Upper lobe of right lung (tissue), 1 donor: ENCODE measurements around the gene FLYWCH2. TPM values are rescaled to one million over a fixed set of nuclear protein-coding genes. Genes with fewer than 3 reads are reported as not detected.
"Not testable (repeated sequence)": the region's sequence is repeated elsewhere in the genome, so short reads cannot be mapped to it uniquely, and the experiment has no call there.

ENCODE experiments used
- ATAC-seq: fragments of 200-7000 bp; cut with Tn5 transposase; one replicate; pipeline ENCODE4 v1.9.1; 2020; ENCODE audit warnings: mild to moderate bottlenecking, moderate library complexity
- DNase-seq: peaks from one replicate; pipeline ENCODE4 v3.0.0-alpha.2; 2020
- H3K27ac ChIP-seq: fragments of 200-600 bp; one replicate; pipeline ENCODE4 v1.8.0; 2022
- H3K27me3 ChIP-seq: fragments of 200-600 bp; one replicate; pipeline ENCODE4 v1.8.0; 2022; ENCODE audit warnings: mild to moderate bottlenecking
- H3K36me3 ChIP-seq: fragments of 200-600 bp; one replicate; pipeline ENCODE4 v1.8.0; 2022
- H3K4me1 ChIP-seq: fragments of 200-600 bp; one replicate; pipeline ENCODE4 v1.8.0; 2022
- H3K4me3 ChIP-seq: fragments of 200-600 bp; one replicate; pipeline ENCODE4 v1.8.0; 2022; ENCODE audit warnings: mild to moderate bottlenecking
- H3K9me3 ChIP-seq: fragments of 200-600 bp; one replicate; pipeline ENCODE4 v1.8.0; 2022
- CTCF ChIP-seq: fragments of 200-600 bp; IDR thresholded peaks from one replicate; pipeline ENCODE4 v1.8.0; 2022; ENCODE audit warnings: antibody characterized with exemption
- intact Hi-C: fragments of 100-400 bp; cut with DNase I; formaldehyde crosslinking; loops from one replicate; pipeline ENCODE4 v1.11.0; 2022
- total RNA-seq: library from RNA; stranded (reverse); fragmentation: NEBNext Ultra II Directional; extraction: Animal tissue kit (Norgen Biotek cat#: 25700); gene quantifications from one replicate; pipeline ENCODE4 v1.2.1, GENCODE V29; 2021
- donor health status: DM: no; HTN: yes; CAD: no; lungs with severe emphysema.

Gene FLYWCH2
- total RNA-seq, 1 donor from 2014 or later: 29.0 TPM

GRCh38 chr16:2927010-2927646 is 44.1 kb downstream of the FLYWCH2 start:
- peaks cover 21% of the 10 kb centered on the region for H3K36me3 ChIP-seq
- peak; percentile 97 for ATAC-seq
- no peaks in the 10 kb centered on the region for H3K27me3 ChIP-seq
- no peak overlapping the region for H3K4me3 ChIP-seq
- H3K27ac ChIP-seq: no peak overlapping the region
- peaks cover 7% of the 10 kb centered on the region for H3K4me1 ChIP-seq
- DNase-seq: peak; percentile 90
- no peaks in the 10 kb centered on the region for H3K9me3 ChIP-seq
- peak; percentile 97 for TF ChIP-seq CTCF
- intact Hi-C loops: no loop called here

- peaks cover 19% of the 10 kb centered on the region for H3K36me3 ChIP-seq
- H3K4me1 ChIP-seq, H3K9me3 ChIP-seq, H3K27me3 ChIP-seq, DNase-seq, ATAC-seq, intact Hi-C loops, H3K4me3 ChIP-seq, H3K27ac ChIP-seq: not testable (repeated sequence)
Measured at GRCh38 chr16:2928151-2928550, 45.1 kb downstream of the FLYWCH2 start.

GRCh38 chr16:2928796-2929195 is 45.8 kb downstream of the FLYWCH2 start:
- Histone ChIP-seq H3K27ac (no peak overlapping the region), H3K9me3 (no peaks in the 10 kb centered on the region), H3K27me3 (no peaks in the 10 kb centered on the region), H3K4me1 (peaks cover 7% of the 10 kb centered on the region), H3K4me3 (no peak overlapping the region), H3K36me3 (peaks cover 26% of the 10 kb centered on the region)
- ATAC-seq (no peak), DNase-seq (no peak)
- intact Hi-C loops: no loop called here
- no peak for TF ChIP-seq CTCF

- H3K4me3 ChIP-seq: no peak overlapping the region
- ATAC-seq (no peak), DNase-seq (no peak)
- intact Hi-C loops: no loop called here
- H3K36me3 ChIP-seq: peaks cover 34% of the 10 kb centered on the region
- H3K4me1 ChIP-seq: peaks cover 7% of the 10 kb centered on the region
- TF ChIP-seq CTCF: no peak
- no peaks in the 10 kb centered on the region for H3K27me3 ChIP-seq
- no peaks in the 10 kb centered on the region for H3K9me3 ChIP-seq
- no peak overlapping the region for H3K27ac ChIP-seq
Measured at GRCh38 chr16:2929693-2930092, 46.7 kb downstream of the FLYWCH2 start.

- no peaks in the 10 kb centered on the region for H3K27me3 ChIP-seq
- intact Hi-C loops: no loop called here
- no peak for TF ChIP-seq CTCF
- ATAC-seq: no peak
- H3K27ac ChIP-seq: no peak overlapping the region
- no peak overlapping the region for H3K4me3 ChIP-seq
- no peaks in the 10 kb centered on the region for H3K9me3 ChIP-seq
- no peak for DNase-seq
- peaks cover 37% of the 10 kb centered on the region for H3K36me3 ChIP-seq
- H3K4me1 ChIP-seq: peaks cover 7% of the 10 kb centered on the region
Measured at GRCh38 chr16:2930236-2930635, 47.2 kb downstream of the FLYWCH2 start.

- DNase-seq, H3K27ac ChIP-seq, H3K27me3 ChIP-seq, H3K4me3 ChIP-seq, ATAC-seq, H3K4me1 ChIP-seq, H3K9me3 ChIP-seq, intact Hi-C loops: not testable (repeated sequence)
- peaks cover 47% of the 10 kb centered on the region for H3K36me3 ChIP-seq
Measured at GRCh38 chr16:2931231-2931914, 48.4 kb downstream of the FLYWCH2 start.
